ENCODE results near the gene MYL2. TPM values are rescaled to one million over a fixed set of nuclear protein-coding genes. Genes with fewer than 3 reads are reported as not detected.

Gene MYL2
- total RNA-seq, 1 experiment from 2014 or later, result 0.39 TPM

- no peaks in the 10 kb centered on the region for H3K9me3 ChIP-seq (ENCODE audit: control insufficient read depth in 1 of 2, insufficient read depth in 1 of 2, low read depth in 1 of 2, low read length in 2 of 2)
- H3K4me3 ChIP-seq (replicated peaks in 1 of 2; ENCODE audit: low read depth in 1 of 2, low read length in 2 of 2), result no peak overlapping the region
- RAD21 ChIA-PET (ENCODE audit: low non-redundant PET in 1 of 2, low total read pairs in 2 of 2, uncharacterized antibody in 2 of 2, unreplicated experiment in 2 of 2), result no interaction called here
- CTCF ChIA-PET, result no interaction called here
- TF ChIP-seq EZH2 (IDR thresholded peaks at IDR 0.05), result no peak
- TF ChIP-seq REST (IDR thresholded peaks at IDR 0.05; ENCODE audit: low read depth), result no peak
- no peaks in the 10 kb centered on the region for H4K20me1 ChIP-seq (ENCODE audit: insufficient read depth)
- DNase-seq (ENCODE audit: low read depth, low spot score) (no peak), ATAC-seq (no peak)
- no peak overlapping the region for H3K27ac ChIP-seq (ENCODE audit: low read depth, low read length)
- no TSS peak for BruUV-seq (replicated peaks)
- H3K79me2 ChIP-seq (ENCODE audit: insufficient read depth, low read length), result no peaks in the 10 kb centered on the region
- POLR2A ChIA-PET, result no interaction called here
- H3K4me1 ChIP-seq (ENCODE audit: control insufficient read depth in 1 of 2, insufficient read depth in 2 of 2, low read length in 2 of 2), result 0 out of 4 replicates have a peak, but pooled peaks cover 0 to 3% of the 10 kb centered on the region in 2 experiments
- H2AFZ ChIP-seq (ENCODE audit: low read depth, low read length, poor library complexity, severe bottlenecking), result no peak overlapping the region
- no peaks in the 10 kb centered on the region for H3K36me3 ChIP-seq (ENCODE audit: control insufficient read depth in 1 of 2, insufficient read depth in 2 of 2, low read length in 2 of 2)
- H3K9me2 ChIP-seq (ENCODE audit: insufficient read depth), result no peaks in the 10 kb centered on the region
- H3K9ac ChIP-seq (ENCODE audit: low read length), result no peak overlapping the region
- intact Hi-C loops (cut with micrococcal nuclease), result no loop called here
- no peak overlapping the region for H3K4me2 ChIP-seq (ENCODE audit: low read length)
- no peaks in the 10 kb centered on the region for H3K27me3 ChIP-seq (ENCODE audit: insufficient read depth, low read length)
Observed at GRCh38 chr12:110863161-110863560, 57.2 kb downstream of the MYL2 start.

- Histone ChIP-seq H3K9me2 (ENCODE audit: insufficient read depth) (no peaks in the 10 kb centered on the region), H2AFZ (ENCODE audit: low read depth, low read length, poor library complexity, severe bottlenecking) (no peak overlapping the region), H3K27me3 (ENCODE audit: insufficient read depth, low read length) (no peaks in the 10 kb centered on the region), H3K4me2 (ENCODE audit: low read length) (no peak overlapping the region), H3K27ac (ENCODE audit: low read depth, low read length) (no peak overlapping the region), H3K79me2 (ENCODE audit: insufficient read depth, low read length) (no peaks in the 10 kb centered on the region), H3K9ac (ENCODE audit: low read length) (no peak overlapping the region), H4K20me1 (ENCODE audit: insufficient read depth) (no peaks in the 10 kb centered on the region), H3K4me3 (replicated peaks in 1 of 2; ENCODE audit: low read depth in 1 of 2, low read length in 2 of 2) (no peak overlapping the region), H3K36me3 (ENCODE audit: control insufficient read depth in 1 of 2, insufficient read depth in 2 of 2, low read length in 2 of 2) (no peaks in the 10 kb centered on the region), H3K4me1 (ENCODE audit: control insufficient read depth in 1 of 2, insufficient read depth in 2 of 2, low read length in 2 of 2) (0 out of 4 replicates have a peak, but pooled peaks cover 0 to 3% of the 10 kb centered on the region in 2 experiments), H3K9me3 (ENCODE audit: control insufficient read depth in 1 of 2, insufficient read depth in 1 of 2, low read depth in 1 of 2, low read length in 2 of 2) (no peaks in the 10 kb centered on the region)
- BruUV-seq (replicated peaks), result no TSS peak
- ChIA-PET POLR2A (no interaction called here), RAD21 (ENCODE audit: low non-redundant PET in 1 of 2, low total read pairs in 2 of 2, uncharacterized antibody in 2 of 2, unreplicated experiment in 2 of 2) (interaction anchor here in 1 of 2 experiments (0.6 kb wide), 1 partner anchor 24 kb away, joined by 3 read pairs; no protein-coding TSS in a partner anchor), CTCF (no interaction called here)
- DNase-seq (ENCODE audit: low read depth, low spot score), result no peak
- intact Hi-C loops (cut with micrococcal nuclease), result no loop called here
- no peak for ATAC-seq
- no peak for TF ChIP-seq EGR1 (IDR thresholded peaks at IDR 0.05; ENCODE audit: low read depth)
- TF ChIP-seq CTCF (IDR thresholded peaks at IDR 0.05 in 2 of 3, conservative IDR thresholded peaks at IDR 0.05 in 1 of 3; ENCODE audit: borderline replicate concordance in 1 of 3, insufficient read depth in 1 of 3, low read depth in 2 of 3, low read length in 2 of 3), result no peak
- no peak for TF ChIP-seq ZBTB33 (IDR thresholded peaks at IDR 0.05; ENCODE audit: extremely low read depth, insufficient replicate concordance, low read length)
- no peak for TF ChIP-seq MAX (IDR thresholded peaks at IDR 0.05)
- no peak for TF ChIP-seq TCF7L2 (IDR thresholded peaks at IDR 0.05; ENCODE audit: borderline replicate concordance, extremely low read depth, insufficient read depth, insufficient read length)
- TF ChIP-seq EZH2 (IDR thresholded peaks at IDR 0.05), result no peak
- TF ChIP-seq SRF (IDR thresholded peaks at IDR 0.05; ENCODE audit: low read depth), result no peak
- no peak for TF ChIP-seq JUND (IDR thresholded peaks at IDR 0.05)
- no peak for TF ChIP-seq ZFX (IDR thresholded peaks at IDR 0.05)
- no peak for TF ChIP-seq CEBPB (IDR thresholded peaks at IDR 0.05; ENCODE audit: low read depth)
- no peak for TF ChIP-seq SIN3A (IDR thresholded peaks at IDR 0.05; ENCODE audit: low read depth)
Observed at GRCh38 chr12:110862329-110862728, 58.0 kb downstream of the MYL2 start.
